ENCODE results near the gene GIT2.

DNA sequence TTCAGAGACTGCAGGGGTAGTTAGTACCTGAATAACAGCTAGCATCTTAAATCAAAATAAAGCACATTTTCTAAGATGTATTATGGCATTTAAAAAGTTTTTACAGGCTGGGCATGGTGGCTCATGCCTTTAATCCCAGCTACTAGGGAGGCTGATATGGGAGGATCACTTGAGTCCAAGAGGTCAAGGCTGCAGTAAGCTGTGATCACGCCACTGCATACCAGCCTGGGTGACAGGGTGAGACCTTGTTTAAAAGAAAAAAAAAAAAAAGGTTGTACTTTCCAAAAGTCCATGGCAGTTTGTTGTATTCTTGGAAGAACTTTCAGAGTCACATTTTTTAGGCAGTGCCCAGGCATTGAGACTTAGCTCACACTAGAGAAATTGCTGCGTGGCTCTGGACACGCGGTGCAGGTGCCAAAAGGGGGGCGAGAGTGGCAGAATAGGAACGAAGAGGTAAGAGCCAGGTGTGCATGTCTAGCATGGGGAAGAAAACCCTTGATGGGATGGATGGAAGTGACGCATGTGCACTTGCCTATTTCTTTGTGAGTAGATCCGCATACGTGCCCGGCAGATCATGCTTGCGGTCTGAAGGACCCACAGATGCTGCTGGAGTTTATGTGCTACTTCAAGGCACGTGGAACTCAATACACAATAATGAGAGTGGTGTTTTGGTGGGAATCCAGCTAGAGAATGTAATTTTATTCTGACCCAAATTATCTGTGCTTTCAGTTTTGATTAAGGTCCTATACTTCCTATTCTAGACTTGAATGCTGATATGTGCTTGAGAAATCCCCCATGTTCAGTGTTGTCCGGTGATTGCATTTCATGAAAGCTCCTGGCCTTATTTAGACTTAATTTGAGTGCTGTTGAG is 14.9 kb upstream of the GIT2 start:
- TF ChIP-seq EZH2phosphoT487 (IDR thresholded peaks at IDR 0.05; ENCODE audit: insufficient read depth, low read depth) (no peak), EZH2 (IDR thresholded peaks at IDR 0.05; ENCODE audit: insufficient read depth, poor library complexity, severe bottlenecking) (no peak)
